ACC112 (cell line): Measurements from ENCODE around the gene ELF5.

Source experiments
- H2AFZ ChIP-seq: fragments of 200-600 bp; sonication (generic); one replicate; pipeline ENCODE4 v1.6.0; 2017; ENCODE audit warnings: antibody characterized with exemption, low read length; ENCODE audit not compliant: unreplicated experiment
- H3K27ac ChIP-seq: fragments of 200-600 bp; sonication (generic); 2 replicates; pipeline ENCODE4 v1.5.1; 2014; ENCODE audit warnings: low read depth, mild to moderate bottlenecking, antibody characterized with exemption, low read length, moderate library complexity
- H3K27me3 ChIP-seq: fragments of 200-600 bp; sonication (generic); 2 replicates; pipeline ENCODE4 v1.6.1; 2014; ENCODE audit warnings: mild to moderate bottlenecking, antibody characterized with exemption, low read length, moderate library complexity, mixed read lengths; ENCODE audit not compliant: insufficient read depth
- H3K36me3 ChIP-seq: fragments of 200-600 bp; sonication (generic); 2 replicates; pipeline ENCODE4 v1.6.1; 2016; ENCODE audit warnings: mild to moderate bottlenecking, antibody characterized with exemption, low read length, moderate library complexity, mixed read lengths; ENCODE audit not compliant: insufficient read depth
- H3K4me1 ChIP-seq: fragments of 200-600 bp; sonication (generic); one replicate; pipeline ENCODE4 v1.6.1; 2016; ENCODE audit warnings: low read length, mixed read lengths; ENCODE audit not compliant: insufficient read depth, unreplicated experiment, control insufficient read depth
- H3K4me3 ChIP-seq: fragments of 200-600 bp; sonication (generic); 2 replicates; pipeline ENCODE4 v1.5.1; 2014; ENCODE audit warnings: mild to moderate bottlenecking, low read depth, low read length
- H3K79me2 ChIP-seq: fragments of 200-600 bp; sonication (generic); one replicate; pipeline ENCODE4 v1.6.0; 2016; ENCODE audit warnings: low read length; ENCODE audit not compliant: control insufficient read depth, unreplicated experiment, insufficient read depth

ELF5 gene

GRCh38 chr11:34513682-34514449 is at the start of gene ELF5:
Gene ELF5, minus strand, starts transcription at chr11:34513794. Its CDS starts 8,045 bp downstream, at chr11:34505749.
- Histone ChIP-seq H3K4me3 (no peak within 1 kb of the TSS), H3K4me1 (no peaks in the 10 kb centered on the region), H3K27me3 (peaks cover 9% of the 10 kb centered on the region; the same call in 1 of the 2 replicates), H2AFZ (peak within 1 kb of the TSS; percentile 43), H3K36me3 (no peaks in the 10 kb centered on the region), H3K27ac (no peak within 1 kb of the TSS), H3K79me2 (no peaks in the 10 kb centered on the region)

GRCh38 chr11:34562976-34563375 is 49.4 kb upstream of the ELF5 start:
- Histone ChIP-seq H3K4me3 (no peak overlapping the region), H2AFZ (no peak overlapping the region), H3K27ac (no peak overlapping the region), H3K4me1 (peaks cover 12% of the 10 kb centered on the region), H3K79me2 (no peaks in the 10 kb centered on the region), H3K27me3 (peaks cover 10% of the 10 kb centered on the region; the same call in 1 of the 2 replicates), H3K36me3 (no peaks in the 10 kb centered on the region)

- H3K27ac ChIP-seq, result no peak overlapping the region
- H3K27me3 ChIP-seq, result peaks cover 27% of the 10 kb centered on the region
- H3K4me3 ChIP-seq, result no peak overlapping the region
- peaks cover 12% of the 10 kb centered on the region for H3K4me1 ChIP-seq
- H3K36me3 ChIP-seq, result no peaks in the 10 kb centered on the region
- no peaks in the 10 kb centered on the region for H3K79me2 ChIP-seq
- H2AFZ ChIP-seq, result no peak overlapping the region
Measured at GRCh38 chr11:34560511-34560910, 46.9 kb upstream of the ELF5 start.

GRCh38 chr11:34558673-34559072 is 45.1 kb upstream of the ELF5 start:
- no peaks in the 10 kb centered on the region for H3K79me2 ChIP-seq
- H3K4me1 ChIP-seq, result no peaks in the 10 kb centered on the region
- H2AFZ ChIP-seq, result no peak overlapping the region
- no peak overlapping the region for H3K4me3 ChIP-seq
- no peaks in the 10 kb centered on the region for H3K36me3 ChIP-seq
- H3K27me3 ChIP-seq, result peaks cover 44% of the 10 kb centered on the region
- no peak overlapping the region for H3K27ac ChIP-seq

GRCh38 chr11:34558211-34558610 is 44.6 kb upstream of the ELF5 start:
- Histone ChIP-seq H3K4me1 (no peaks in the 10 kb centered on the region), H3K36me3 (no peaks in the 10 kb centered on the region), H3K27me3 (peaks cover 48% of the 10 kb centered on the region), H3K27ac (no peak overlapping the region), H2AFZ (no peak overlapping the region), H3K4me3 (no peak overlapping the region), H3K79me2 (no peaks in the 10 kb centered on the region)

GRCh38 chr11:34552270-34552669 is 38.7 kb upstream of the ELF5 start:
- no peak overlapping the region for H3K4me3 ChIP-seq
- H3K4me1 ChIP-seq, result no peaks in the 10 kb centered on the region
- H3K27ac ChIP-seq, result no peak overlapping the region
- peaks cover 68% of the 10 kb centered on the region for H3K27me3 ChIP-seq
- no peaks in the 10 kb centered on the region for H3K79me2 ChIP-seq
- H2AFZ ChIP-seq, result no peak overlapping the region
- H3K36me3 ChIP-seq, result no peaks in the 10 kb centered on the region

- H2AFZ ChIP-seq, result no peak overlapping the region
- H3K4me3 ChIP-seq, result no peak overlapping the region
- H3K4me1 ChIP-seq, result no peaks in the 10 kb centered on the region
- H3K27me3 ChIP-seq, result peaks cover 66% of the 10 kb centered on the region
- no peaks in the 10 kb centered on the region for H3K36me3 ChIP-seq
- no peak overlapping the region for H3K27ac ChIP-seq
- no peaks in the 10 kb centered on the region for H3K79me2 ChIP-seq
Measured at GRCh38 chr11:34549271-34549670, 35.7 kb upstream of the ELF5 start.

GRCh38 chr11:34548278-34548677 is 34.7 kb upstream of the ELF5 start:
- Histone ChIP-seq H2AFZ (no peak overlapping the region), H3K4me1 (no peaks in the 10 kb centered on the region), H3K4me3 (no peak overlapping the region), H3K27ac (no peak overlapping the region), H3K27me3 (peaks cover 64% of the 10 kb centered on the region), H3K79me2 (no peaks in the 10 kb centered on the region), H3K36me3 (no peaks in the 10 kb centered on the region)

- no peaks in the 10 kb centered on the region for H3K36me3 ChIP-seq
- no peaks in the 10 kb centered on the region for H3K79me2 ChIP-seq
- H3K27ac ChIP-seq, result no peak overlapping the region
- H3K4me1 ChIP-seq, result no peaks in the 10 kb centered on the region
- no peak overlapping the region for H2AFZ ChIP-seq
- no peak overlapping the region for H3K4me3 ChIP-seq
- H3K27me3 ChIP-seq, result peaks cover 72% of the 10 kb centered on the region
Measured at GRCh38 chr11:34546511-34547209, 33.1 kb upstream of the ELF5 start.

GRCh38 chr11:34542089-34542488 is 28.5 kb upstream of the ELF5 start:
- no peak overlapping the region for H2AFZ ChIP-seq
- H3K36me3 ChIP-seq, result no peaks in the 10 kb centered on the region
- H3K27me3 ChIP-seq, result peaks cover 87% of the 10 kb centered on the region
- no peaks in the 10 kb centered on the region for H3K4me1 ChIP-seq
- no peak overlapping the region for H3K4me3 ChIP-seq
- H3K27ac ChIP-seq, result no peak overlapping the region
- H3K79me2 ChIP-seq, result no peaks in the 10 kb centered on the region

GRCh38 chr11:34540870-34541269 is 27.3 kb upstream of the ELF5 start:
- Histone ChIP-seq H3K36me3 (no peaks in the 10 kb centered on the region), H3K27me3 (peaks cover 86% of the 10 kb centered on the region)

More at GRCh38 chr11:34540870-34541269, 27.3 kb upstream of the ELF5 start:
- no peaks in the 10 kb centered on the region for H3K79me2 ChIP-seq
- no peak overlapping the region for H3K4me3 ChIP-seq
- no peak overlapping the region for H2AFZ ChIP-seq
- no peak overlapping the region for H3K27ac ChIP-seq
- H3K4me1 ChIP-seq, result no peaks in the 10 kb centered on the region
